ENCODE results near the gene FOXO1.

Gene FOXO1

DNA sequence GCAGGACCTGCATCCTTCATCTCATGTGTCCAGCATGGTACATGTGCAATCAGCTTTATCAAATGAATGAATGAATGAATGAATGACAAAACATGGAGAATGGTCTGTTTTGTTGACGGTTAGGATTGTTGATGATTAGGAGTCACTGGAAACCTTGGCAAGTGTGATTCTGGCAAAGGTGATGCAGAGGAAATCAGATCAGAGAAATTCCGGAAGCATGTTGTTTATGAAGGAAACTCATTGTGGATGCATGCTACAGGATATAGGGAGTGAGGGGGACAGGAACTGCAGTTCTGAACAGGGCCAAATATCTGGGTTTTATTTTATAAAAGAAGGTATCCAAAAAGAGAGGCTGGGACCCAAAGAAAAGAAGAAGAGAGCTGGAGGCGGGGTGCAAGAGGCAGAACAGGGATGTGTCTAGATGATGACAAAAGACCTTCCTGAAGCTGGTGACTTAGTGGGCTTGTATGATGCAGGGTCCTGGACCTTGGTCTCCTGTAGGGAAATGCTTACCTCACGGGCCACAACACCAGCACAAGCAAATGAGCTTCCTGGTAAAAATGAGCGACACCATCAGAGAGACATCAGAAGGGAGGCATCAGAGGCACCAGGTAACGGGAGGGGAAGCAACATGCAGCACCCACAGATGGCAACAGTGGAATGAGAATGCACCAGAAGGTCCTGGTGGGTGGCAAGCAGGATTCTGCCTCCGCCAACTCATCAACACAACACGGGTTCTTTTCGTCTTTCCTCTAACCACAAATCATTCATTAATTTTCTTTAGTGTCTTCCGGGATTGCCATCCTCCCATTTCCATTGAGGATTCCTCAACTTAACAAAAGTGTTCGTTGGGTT is 159.6 kb downstream of the FOXO1 start:
- DNase-seq (ENCODE audit: low read depth) = no peak

Measured in stimulated activated CD8-positive, alpha-beta memory T cell treated with anti-CD3 and anti-CD28 coated beads, Interleukin-15, amount 100 ng/mL, for 1 hour (primary cell).